ENCODE data around the gene CRBN. TPM values are rescaled to one million over a fixed set of nuclear protein-coding genes. Genes with fewer than 3 reads are reported as not detected.

CRBN gene
- 15.7 and 34.9 TPM in 2 replicates for polyA plus RNA-seq (2011; rRNA removed)
- 25.9 and 31.4 TPM in 2 replicates for polyA minus RNA-seq (2011; rRNA and poly(A)+ RNA removed)

- CTCF ChIA-PET, result interaction anchor here (0.7 to 1.0 kb wide), 8 partner anchors 8 to 50 kb away, joined by 3 to 4 read pairs (median 3); no protein-coding TSS in a partner anchor
- H3K27me3 ChIP-seq (ENCODE audit: control insufficient read depth, insufficient read depth, low read length), result no peaks in the 10 kb centered on the region
- peak; percentile 24 for DNase-seq (ENCODE audit: low read depth)
- H3K4me3 ChIP-seq (ENCODE audit: low read depth, low read length), result peak within 1 kb of the TSS; percentile 97
- H3K36me3 ChIP-seq (ENCODE audit: control insufficient read depth, insufficient read depth, low read length), result no peaks in the 10 kb centered on the region
- peak; percentile 76 for TF ChIP-seq CTCF (IDR thresholded peaks at IDR 0.05; ENCODE audit: insufficient read depth, low read depth, low read length)
- POLR2A ChIA-PET, result no interaction called here
These were observed at the start of gene CRBN for GRCh38 chr3:3179407-3180094. CRBN (minus strand) TSS chr3:3179691; CDS start chr3:3179687, 4 bp downstream.

- Histone ChIP-seq H3K36me3 (ENCODE audit: control insufficient read depth, insufficient read depth, low read length) (no peaks in the 10 kb centered on the region), H3K27me3 (ENCODE audit: control insufficient read depth, insufficient read depth, low read length) (no peaks in the 10 kb centered on the region), H3K4me3 (ENCODE audit: low read depth, low read length) (no peak overlapping the region)
- POLR2A ChIA-PET, result no interaction called here
- no peak for DNase-seq (ENCODE audit: low read depth)
- CTCF ChIA-PET, result no interaction called here
- no peak for TF ChIP-seq CTCF (IDR thresholded peaks at IDR 0.05; ENCODE audit: insufficient read depth, low read depth, low read length)
These were observed 48.1 kb upstream of the CRBN start for GRCh38 chr3:3227640-3228039.

- ChIA-PET POLR2A (no interaction called here), CTCF (no interaction called here)
- H3K4me3 ChIP-seq (ENCODE audit: low read depth, low read length), result no peak overlapping the region
- TF ChIP-seq CTCF (IDR thresholded peaks at IDR 0.05; ENCODE audit: insufficient read depth, low read depth, low read length), result no peak
- no peak for DNase-seq (ENCODE audit: low read depth)
- H3K36me3 ChIP-seq (ENCODE audit: control insufficient read depth, insufficient read depth, low read length), result no peaks in the 10 kb centered on the region
- no peaks in the 10 kb centered on the region for H3K27me3 ChIP-seq (ENCODE audit: control insufficient read depth, insufficient read depth, low read length)
These were observed 42.0 kb upstream of the CRBN start for GRCh38 chr3:3221528-3221927.

- DNase-seq (ENCODE audit: low read depth), result no peak
- no peak for TF ChIP-seq CTCF (IDR thresholded peaks at IDR 0.05; ENCODE audit: insufficient read depth, low read depth, low read length)
- Histone ChIP-seq H3K36me3 (ENCODE audit: control insufficient read depth, insufficient read depth, low read length) (no peaks in the 10 kb centered on the region), H3K4me3 (ENCODE audit: low read depth, low read length) (no peak overlapping the region), H3K27me3 (ENCODE audit: control insufficient read depth, insufficient read depth, low read length) (no peaks in the 10 kb centered on the region)
- ChIA-PET POLR2A (no interaction called here), CTCF (no interaction called here)
These were observed 36.9 kb upstream of the CRBN start for GRCh38 chr3:3216401-3216800.

- Histone ChIP-seq H3K36me3 (ENCODE audit: control insufficient read depth, insufficient read depth, low read length) (no peaks in the 10 kb centered on the region), H3K27me3 (ENCODE audit: control insufficient read depth, insufficient read depth, low read length) (no peaks in the 10 kb centered on the region), H3K4me3 (ENCODE audit: low read depth, low read length) (no peak overlapping the region)
- POLR2A ChIA-PET, result no interaction called here
- TF ChIP-seq CTCF (IDR thresholded peaks at IDR 0.05; ENCODE audit: insufficient read depth, low read depth, low read length), result no peak
- CTCF ChIA-PET, result interaction anchor here (0.7 to 1.3 kb wide), 2 partner anchors 12 to 83 kb away, joined by 4 read pairs; no protein-coding TSS in a partner anchor
- DNase-seq (ENCODE audit: low read depth), result no peak
These were observed 33.4 kb upstream of the CRBN start for GRCh38 chr3:3212781-3213440.

All from BJ (cell line).